ENCODE measurements around the gene APOL6.

APOL6 gene

GRCh38 chr22:35637254-35637653 is 11.0 kb upstream of the APOL6 start:
- no peak for TF ChIP-seq CTCF (IDR thresholded peaks at IDR 0.05; ENCODE audit: low read depth, low read length, poor library complexity, severe bottlenecking)
- no peak for TF ChIP-seq EZH2phosphoT487 (IDR thresholded peaks at IDR 0.05; ENCODE audit: borderline replicate concordance, low read length)
- Histone ChIP-seq H3K27ac (ENCODE audit: low read depth, low read length) (no peak overlapping the region), H4K20me1 (ENCODE audit: control insufficient read depth, insufficient read depth, low read depth, low read length) (no peaks in the 10 kb centered on the region), H3K4me2 (ENCODE audit: low read length) (no peak overlapping the region), H3K4me1 (ENCODE audit: control insufficient read depth, low read length) (peaks cover 32% of the 10 kb centered on the region), H3K79me2 (ENCODE audit: control insufficient read depth, low read length) (no peaks in the 10 kb centered on the region), H3K9me2 (replicated peaks; ENCODE audit: control insufficient read depth, low read length) (no peaks in the 10 kb centered on the region), H3K4me3 (ENCODE audit: low read length) (no peak overlapping the region), H3K36me3 (ENCODE audit: control insufficient read depth, low read length) (no peaks in the 10 kb centered on the region), H3F3A (ENCODE audit: control insufficient read depth, insufficient read depth) (no peaks in the 10 kb centered on the region), H3K27me3 (ENCODE audit: control insufficient read depth, low read length) (no peaks in the 10 kb centered on the region), H3K9me3 (ENCODE audit: control insufficient read depth, insufficient read depth, low read length) (no peaks in the 10 kb centered on the region)

- H3K4me2 ChIP-seq (ENCODE audit: low read length), result no peak overlapping the region
- H3K27ac ChIP-seq (ENCODE audit: low read depth, low read length), result no peak overlapping the region
- H3K36me3 ChIP-seq (ENCODE audit: control insufficient read depth, low read length), result no peaks in the 10 kb centered on the region
- H3K79me2 ChIP-seq (ENCODE audit: control insufficient read depth, low read length), result no peaks in the 10 kb centered on the region
- H3K9me3 ChIP-seq (ENCODE audit: control insufficient read depth, insufficient read depth, low read length), result no peaks in the 10 kb centered on the region
- TF ChIP-seq CTCF (IDR thresholded peaks at IDR 0.05; ENCODE audit: low read depth, low read length, poor library complexity, severe bottlenecking), result no peak
- TF ChIP-seq EZH2phosphoT487 (IDR thresholded peaks at IDR 0.05; ENCODE audit: borderline replicate concordance, low read length), result no peak
- H3K9me2 ChIP-seq (replicated peaks; ENCODE audit: control insufficient read depth, low read length), result no peaks in the 10 kb centered on the region
- no peak overlapping the region for H3K4me3 ChIP-seq (ENCODE audit: low read length)
- H3F3A ChIP-seq (ENCODE audit: control insufficient read depth, insufficient read depth), result no peaks in the 10 kb centered on the region
- H4K20me1 ChIP-seq (ENCODE audit: control insufficient read depth, insufficient read depth, low read depth, low read length), result no peaks in the 10 kb centered on the region
- H3K27me3 ChIP-seq (ENCODE audit: control insufficient read depth, low read length), result no peaks in the 10 kb centered on the region
- peaks cover 26% of the 10 kb centered on the region for H3K4me1 ChIP-seq (ENCODE audit: control insufficient read depth, low read length)
These were observed 10.2 kb upstream of the APOL6 start for GRCh38 chr22:35638001-35638400.

GRCh38 chr22:35638410-35638809 is 9.8 kb upstream of the APOL6 start:
- no peak overlapping the region for H3K27ac ChIP-seq (ENCODE audit: low read depth, low read length)
- H3K79me2 ChIP-seq (ENCODE audit: control insufficient read depth, low read length), result no peaks in the 10 kb centered on the region
- no peak overlapping the region for H3K4me3 ChIP-seq (ENCODE audit: low read length)
- H3K9me3 ChIP-seq (ENCODE audit: control insufficient read depth, insufficient read depth, low read length), result no peaks in the 10 kb centered on the region
- H3K9me2 ChIP-seq (replicated peaks; ENCODE audit: control insufficient read depth, low read length), result no peaks in the 10 kb centered on the region
- no peaks in the 10 kb centered on the region for H3F3A ChIP-seq (ENCODE audit: control insufficient read depth, insufficient read depth)
- H4K20me1 ChIP-seq (ENCODE audit: control insufficient read depth, insufficient read depth, low read depth, low read length), result no peaks in the 10 kb centered on the region
- no peak for TF ChIP-seq CTCF (IDR thresholded peaks at IDR 0.05; ENCODE audit: low read depth, low read length, poor library complexity, severe bottlenecking)
- no peak for TF ChIP-seq EZH2phosphoT487 (IDR thresholded peaks at IDR 0.05; ENCODE audit: borderline replicate concordance, low read length)
- H3K4me2 ChIP-seq (ENCODE audit: low read length), result no peak overlapping the region
- no peaks in the 10 kb centered on the region for H3K36me3 ChIP-seq (ENCODE audit: control insufficient read depth, low read length)
- H3K27me3 ChIP-seq (ENCODE audit: control insufficient read depth, low read length), result no peaks in the 10 kb centered on the region
- H3K4me1 ChIP-seq (ENCODE audit: control insufficient read depth, low read length), result peaks cover 22% of the 10 kb centered on the region
